GM23338 (cell line): ENCODE results near the gene MTMR3. TPM values are rescaled to one million over a fixed set of nuclear protein-coding genes. Genes with fewer than 3 reads are reported as not detected.

ENCODE experiments used
- ATAC-seq: fragments of 200-7000 bp; cut with Tn5 transposase; 3 replicates; pipeline ENCODE4 v1.9.1; 2020
- DNase-seq: peaks from one replicate; pipeline ENCODE4 v3.0.0-alpha.2; 2015; ENCODE audit warnings: low spot score
- H2AFZ ChIP-seq: fragments of 200-600 bp; sonication (generic); 2 replicates; pipeline ENCODE4 v1.8.0; 2016; ENCODE audit warnings: antibody characterized with exemption, mild to moderate bottlenecking, moderate library complexity
- H3F3A ChIP-seq: fragments of 200-600 bp; sonication (generic); replicated peaks from 2 replicates; pipeline ENCODE4 v1.8.0; 2017; ENCODE audit warnings: antibody characterized with exemption, mixed run types, low read depth
- H3K27ac ChIP-seq: fragments of 200-600 bp; sonication (generic); 2 replicates; pipeline ENCODE4 v1.6.1; 2016; ENCODE audit warnings: low read depth
- H3K27me3 ChIP-seq: fragments of 200-600 bp; sonication (generic); 2 replicates; pipeline ENCODE4 v1.8.0; 2016; ENCODE audit warnings: mild to moderate bottlenecking, mixed run types, moderate library complexity; ENCODE audit not compliant: insufficient read depth
- H3K36me3 ChIP-seq: fragments of 200-600 bp; sonication (generic); 2 replicates; pipeline ENCODE4 v1.8.0; 2016; ENCODE audit warnings: mild to moderate bottlenecking; ENCODE audit not compliant: insufficient read depth
- H3K4me1 ChIP-seq: fragments of 200-600 bp; sonication (generic); 2 replicates; pipeline ENCODE4 v1.8.0; 2016; ENCODE audit warnings: mild to moderate bottlenecking, moderate library complexity; ENCODE audit not compliant: insufficient read depth
- H3K4me2 ChIP-seq: fragments of 200-600 bp; sonication (generic); 2 replicates; pipeline ENCODE4 v1.7.1; 2017; ENCODE audit warnings: mixed run types
- H3K4me3 ChIP-seq: fragments of 200-600 bp; sonication (generic); 2 replicates; pipeline ENCODE4 v1.6.1; 2016; ENCODE audit warnings: mixed run types
- H3K79me2 ChIP-seq: fragments of 200-600 bp; sonication (generic); replicated peaks from 2 replicates; pipeline ENCODE4 v1.8.0; 2017; ENCODE audit warnings: mild to moderate bottlenecking; ENCODE audit not compliant: insufficient read depth
- H3K9me2 ChIP-seq: fragments of 200-600 bp; sonication (generic); 2 replicates; pipeline ENCODE4 v1.8.0; 2017; ENCODE audit not compliant: insufficient read depth
- H4K20me1 ChIP-seq: fragments of 200-600 bp; sonication (generic); replicated peaks from 2 replicates; pipeline ENCODE4 v1.8.0; 2017; ENCODE audit warnings: mild to moderate bottlenecking; ENCODE audit not compliant: insufficient read depth
- H3K27ac Mint-ChIP-seq: 2 replicates; pipeline ENCODE4 v1.8.0; 2020; ENCODE audit warnings: inconsistent platforms, mild to moderate bottlenecking, moderate library complexity, mixed read lengths
- H3K27me3 Mint-ChIP-seq: 3 replicates; pipeline ENCODE4 v1.8.0; 2022; ENCODE audit warnings: low read depth, mild to moderate bottlenecking, moderate library complexity, mixed read lengths, inconsistent platforms; ENCODE audit not compliant: insufficient read depth, poor library complexity
- H3K36me3 Mint-ChIP-seq: 3 replicates; pipeline ENCODE4 v1.8.0; 2021; ENCODE audit warnings: low read depth, mild to moderate bottlenecking, inconsistent platforms, moderate library complexity, mixed read lengths
- H3K4me1 Mint-ChIP-seq: 3 replicates; pipeline ENCODE4 v1.8.0; 2020; ENCODE audit warnings: mild to moderate bottlenecking, inconsistent platforms, mixed read lengths
- H3K4me3 Mint-ChIP-seq: 3 replicates; pipeline ENCODE4 v1.8.0; 2021; ENCODE audit warnings: moderate library complexity, mild to moderate bottlenecking, inconsistent platforms, mixed read lengths
- H3K9me3 Mint-ChIP-seq: 3 replicates; pipeline ENCODE4 v1.8.0; 2020; ENCODE audit warnings: moderate library complexity, mild to moderate bottlenecking, inconsistent platforms, mixed read lengths
- EZH2 ChIP-seq: fragments of 200-600 bp; sonication (generic); IDR thresholded peaks from one replicate; pipeline ENCODE4 v1.8.0; 2017; ENCODE audit warnings: antibody characterized with exemption, mild to moderate bottlenecking, low read depth; ENCODE audit not compliant: unreplicated experiment
- EZH2phosphoT487 ChIP-seq: fragments of 200-600 bp; sonication (generic); IDR thresholded peaks from one replicate; pipeline ENCODE4 v1.8.1; 2018; ENCODE audit warnings: antibody characterized with exemption; ENCODE audit not compliant: unreplicated experiment
- JUNB ChIP-seq: IDR thresholded peaks from one replicate; pipeline ENCODE4 v1.6.1; 2016; ENCODE audit warnings: antibody characterized with exemption; ENCODE audit not compliant: unreplicated experiment
- NANOG ChIP-seq: IDR thresholded peaks from 2 replicates; pipeline ENCODE4 v1.6.1; 2016; ENCODE audit warnings: antibody characterized with exemption, borderline replicate concordance
- POLR2AphosphoS5 ChIP-seq: IDR thresholded peaks from 2 replicates; pipeline ENCODE4 v1.6.1; 2016; ENCODE audit warnings: antibody characterized with exemption, low read depth
- REST ChIP-seq: IDR thresholded peaks from one replicate; pipeline ENCODE4 v1.6.1; 2018; ENCODE audit warnings: antibody characterized with exemption; ENCODE audit not compliant: unreplicated experiment
- ZNF462 ChIP-seq: fragments of 250-450 bp; sonication (Bioruptor Pico); IDR thresholded peaks from 2 replicates; pipeline ENCODE4 v1.5.0; 2020; ENCODE audit warnings: mild to moderate bottlenecking, moderate library complexity
- polyA plus RNA-seq: library from polyadenylated mRNA; unstranded; fragments of >200 nt; fragmentation: Nextera tagmentation; extraction: Ambion mirVana; gene quantifications from 2 replicates; pipeline ENCODE4 v1.2.1, GENCODE V29; 2016
- total RNA-seq: library from RNA; depleted of rRNA; stranded (reverse); fragments of >200 nt; shearing (Covaris generic); gene quantifications from 2 replicates; pipeline ENCODE4 v1.2.3, GENCODE V29; 2014
- TF ChIP-seq, protein P1 (sequence below): IDR thresholded peaks from 2 replicates; pipeline ENCODE4 v1.6.1; 2016; ENCODE audit warnings: antibody characterized with exemption
- TF ChIP-seq, protein P2 (sequence below), 2 experiments: fragments of 200-600 bp in 1 of 2; sonication (generic) in 1 of 2; conservative IDR thresholded peaks; 2 replicates each; pipeline versions ENCODE4 v1.5.1 to v1.6.1; 2016 to 2017; ENCODE audit warnings: antibody characterized with exemption in 2 of 2, low read depth in 2 of 2, mild to moderate bottlenecking in 2 of 2, moderate library complexity in 1 of 2

Gene MTMR3
- total and polyA plus RNA-seq, 2 experiments from 2014 or later, result 5.2 to 27.4 TPM

- Mint-ChIP-seq H3K27me3 (no peaks in the 10 kb centered on the region), H3K4me3 (no peak overlapping the region), H3K9me3 (no peaks in the 10 kb centered on the region), H3K36me3 (no peaks in the 10 kb centered on the region), H3K27ac (no peak overlapping the region), H3K4me1 (peaks cover 3% of the 10 kb centered on the region; the same call in 2 of the 3 replicates)
- Histone ChIP-seq H3F3A (no peaks in the 10 kb centered on the region), H3K4me1 (peaks cover under 1% of the 10 kb centered on the region; the same call in 1 of the 2 replicates), H3K4me2 (no peak overlapping the region), H3K79me2 (peaks cover 21% of the 10 kb centered on the region), H4K20me1 (no peaks in the 10 kb centered on the region), H3K27me3 (no peaks in the 10 kb centered on the region), H3K9me2 (no peaks in the 10 kb centered on the region), H3K27ac (no peak overlapping the region), H2AFZ (no peak overlapping the region), H3K4me3 (no peak overlapping the region), H3K36me3 (no peaks in the 10 kb centered on the region)
- ATAC-seq (no peak), DNase-seq (no peak)
- no peak for TF ChIP-seq JUNB
- no peak for TF ChIP-seq POLR2AphosphoS5
- TF ChIP-seq NANOG, result no peak
- TF ChIP-seq EZH2, result no peak
- TF ChIP-seq, protein P1, sequence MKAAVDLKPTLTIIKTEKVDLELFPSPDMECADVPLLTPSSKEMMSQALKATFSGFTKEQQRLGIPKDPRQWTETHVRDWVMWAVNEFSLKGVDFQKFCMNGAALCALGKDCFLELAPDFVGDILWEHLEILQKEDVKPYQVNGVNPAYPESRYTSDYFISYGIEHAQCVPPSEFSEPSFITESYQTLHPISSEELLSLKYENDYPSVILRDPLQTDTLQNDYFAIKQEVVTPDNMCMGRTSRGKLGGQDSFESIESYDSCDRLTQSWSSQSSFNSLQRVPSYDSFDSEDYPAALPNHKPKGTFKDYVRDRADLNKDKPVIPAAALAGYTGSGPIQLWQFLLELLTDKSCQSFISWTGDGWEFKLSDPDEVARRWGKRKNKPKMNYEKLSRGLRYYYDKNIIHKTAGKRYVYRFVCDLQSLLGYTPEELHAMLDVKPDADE, result no peak
- TF ChIP-seq REST, result no peak
- TF ChIP-seq, protein P2, sequence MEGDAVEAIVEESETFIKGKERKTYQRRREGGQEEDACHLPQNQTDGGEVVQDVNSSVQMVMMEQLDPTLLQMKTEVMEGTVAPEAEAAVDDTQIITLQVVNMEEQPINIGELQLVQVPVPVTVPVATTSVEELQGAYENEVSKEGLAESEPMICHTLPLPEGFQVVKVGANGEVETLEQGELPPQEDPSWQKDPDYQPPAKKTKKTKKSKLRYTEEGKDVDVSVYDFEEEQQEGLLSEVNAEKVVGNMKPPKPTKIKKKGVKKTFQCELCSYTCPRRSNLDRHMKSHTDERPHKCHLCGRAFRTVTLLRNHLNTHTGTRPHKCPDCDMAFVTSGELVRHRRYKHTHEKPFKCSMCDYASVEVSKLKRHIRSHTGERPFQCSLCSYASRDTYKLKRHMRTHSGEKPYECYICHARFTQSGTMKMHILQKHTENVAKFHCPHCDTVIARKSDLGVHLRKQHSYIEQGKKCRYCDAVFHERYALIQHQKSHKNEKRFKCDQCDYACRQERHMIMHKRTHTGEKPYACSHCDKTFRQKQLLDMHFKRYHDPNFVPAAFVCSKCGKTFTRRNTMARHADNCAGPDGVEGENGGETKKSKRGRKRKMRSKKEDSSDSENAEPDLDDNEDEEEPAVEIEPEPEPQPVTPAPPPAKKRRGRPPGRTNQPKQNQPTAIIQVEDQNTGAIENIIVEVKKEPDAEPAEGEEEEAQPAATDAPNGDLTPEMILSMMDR (conservative IDR thresholded peaks at IDR 0.05; ENCODE audit: low read depth in 2 of 2), result no peak
- TF ChIP-seq ZNF462, result no peak
- TF ChIP-seq EZH2phosphoT487, result no peak
Observed at GRCh38 chr22:29958170-29958569, 75.2 kb downstream of the MTMR3 start.
